Measurements from ENCODE around the gene ATP6V0E1.

DNA sequence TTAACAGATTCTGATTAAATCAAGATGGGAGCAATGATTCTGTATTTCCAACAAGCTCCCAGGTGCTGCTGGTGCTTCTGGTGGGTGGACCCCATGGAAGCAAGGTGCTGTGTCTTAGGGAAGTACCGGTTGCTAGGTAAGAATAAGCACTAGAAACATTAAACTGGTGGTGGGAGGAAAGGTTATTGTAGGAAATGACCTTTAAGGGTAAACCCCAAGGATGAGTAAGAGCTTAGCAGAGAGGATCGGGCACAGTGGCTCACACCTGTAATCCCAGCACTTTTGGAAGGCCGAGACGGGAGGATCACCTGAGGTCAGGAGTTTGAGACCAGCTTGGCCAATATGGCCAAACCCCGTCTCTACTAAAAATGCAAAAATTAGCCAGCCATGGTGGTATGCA lies 56.4 kb downstream of the ATP6V0E1 start:
- TF ChIP-seq CTCF (IDR thresholded peaks at IDR 0.05): no peak
- no peak for TF ChIP-seq POLR2A (IDR thresholded peaks at IDR 0.05)
